GM12875 (cell line): ENCODE data around the gene MED27.

Experiments used
- H3K4me3 ChIP-seq: one replicate; pipeline ENCODE4 v1.5.1; 2011; ENCODE audit warnings: low read depth, low read length, control low read depth
- TF ChIP-seq, protein P1 (sequence below): IDR thresholded peaks from 2 replicates; pipeline ENCODE4 v1.5.1; 2011; ENCODE audit warnings: low read depth, mild to moderate bottlenecking, control low read depth, inconsistent platforms, low read length, moderate library complexity, borderline replicate concordance; ENCODE audit not compliant: insufficient read depth

The MED27 gene

DNA sequence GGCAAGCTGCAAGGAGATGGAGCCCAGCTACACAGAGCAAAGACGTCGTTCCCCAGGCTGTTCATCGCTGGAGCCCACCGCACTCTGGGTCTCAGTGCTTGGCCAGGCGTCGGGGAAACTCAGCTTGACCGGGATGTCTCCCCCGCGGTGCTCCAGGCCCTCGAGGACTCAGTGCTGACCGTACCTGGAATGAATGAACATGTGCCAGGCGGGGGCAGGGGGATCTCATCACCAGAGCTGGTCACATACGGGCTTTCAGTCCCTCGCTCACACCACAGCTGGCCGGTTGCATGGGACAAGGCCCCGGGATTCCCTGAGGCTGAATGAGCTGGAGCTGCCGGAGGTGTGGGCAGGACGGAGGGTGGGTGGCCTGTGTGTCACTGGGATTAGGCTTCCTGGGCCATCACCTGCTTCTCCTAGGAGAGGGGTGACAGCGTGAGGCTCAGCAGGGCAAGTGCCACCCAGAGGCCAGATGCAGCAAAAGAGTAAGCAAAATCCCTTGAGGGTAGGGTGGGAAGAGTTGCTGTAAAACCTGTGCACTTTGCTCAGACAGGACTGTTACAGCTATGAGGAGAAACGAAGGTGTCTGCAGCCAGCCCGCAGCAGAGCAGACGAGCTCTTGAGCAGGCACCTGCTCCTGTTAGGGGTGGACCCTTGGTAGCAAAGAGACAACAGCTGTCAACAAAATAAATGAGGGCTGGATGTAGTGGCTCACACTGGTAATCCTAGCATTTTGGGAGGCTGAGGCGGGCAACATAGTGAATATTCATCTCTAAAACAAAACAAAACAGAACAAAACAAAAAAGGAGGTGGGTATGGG is 269.1 kb downstream of the MED27 start:
- no peak overlapping the region for H3K4me3 ChIP-seq
- TF ChIP-seq, protein P1, sequence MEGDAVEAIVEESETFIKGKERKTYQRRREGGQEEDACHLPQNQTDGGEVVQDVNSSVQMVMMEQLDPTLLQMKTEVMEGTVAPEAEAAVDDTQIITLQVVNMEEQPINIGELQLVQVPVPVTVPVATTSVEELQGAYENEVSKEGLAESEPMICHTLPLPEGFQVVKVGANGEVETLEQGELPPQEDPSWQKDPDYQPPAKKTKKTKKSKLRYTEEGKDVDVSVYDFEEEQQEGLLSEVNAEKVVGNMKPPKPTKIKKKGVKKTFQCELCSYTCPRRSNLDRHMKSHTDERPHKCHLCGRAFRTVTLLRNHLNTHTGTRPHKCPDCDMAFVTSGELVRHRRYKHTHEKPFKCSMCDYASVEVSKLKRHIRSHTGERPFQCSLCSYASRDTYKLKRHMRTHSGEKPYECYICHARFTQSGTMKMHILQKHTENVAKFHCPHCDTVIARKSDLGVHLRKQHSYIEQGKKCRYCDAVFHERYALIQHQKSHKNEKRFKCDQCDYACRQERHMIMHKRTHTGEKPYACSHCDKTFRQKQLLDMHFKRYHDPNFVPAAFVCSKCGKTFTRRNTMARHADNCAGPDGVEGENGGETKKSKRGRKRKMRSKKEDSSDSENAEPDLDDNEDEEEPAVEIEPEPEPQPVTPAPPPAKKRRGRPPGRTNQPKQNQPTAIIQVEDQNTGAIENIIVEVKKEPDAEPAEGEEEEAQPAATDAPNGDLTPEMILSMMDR: no peak
